GM12878 (cell line): Measurements from ENCODE around the gene TACR2. TPM values are rescaled to one million over a fixed set of nuclear protein-coding genes. Genes with fewer than 3 reads are reported as not detected.

Source experiments
- ATAC-seq: fragments of 200-7000 bp; cut with Tn5 transposase; 3 replicates; pipeline ENCODE4 v1.9.1; 2020; ENCODE audit warnings: mild to moderate bottlenecking, moderate library complexity
- BruUV-seq: library from RNA; stranded (reverse); fragments of 400-500 nt; replicated peaks from 2 replicates; lab custom pipeline; 2021; lab: Mats Ljungman, UMichigan
- CTCF ChIA-PET: fragments of 300-600 bp; sonication (Branson Sonifier 250); formaldehyde crosslinking; extraction: SDS; loops from one replicate; lab custom pipeline; 2021; ENCODE audit warnings: inconsistent platforms; lab: Yijun Ruan, JAX
- POLR2A ChIA-PET: fragments of 350-600 bp; formaldehyde crosslinking; extraction: SDS; loops from one replicate; lab custom pipeline; 2021; ENCODE audit warnings: inconsistent platforms; lab: Charles Lee
- RAD21 ChIA-PET: fragments of 300-600 bp; sonication (Branson Sonifier 250); formaldehyde crosslinking; loops from one replicate; lab custom pipeline; 2023; ENCODE audit warnings: antibody characterized with exemption; ENCODE audit not compliant: unreplicated experiment; lab: Charles Lee
- SMC1A ChIA-PET: fragments of 300-600 bp; sonication (Branson Sonifier 250); formaldehyde crosslinking; loops from one replicate; lab custom pipeline; 2023; ENCODE audit not compliant: unreplicated experiment, uncharacterized antibody; lab: Charles Lee
- DNase-seq: peaks from one replicate; pipeline ENCODE4 v3.0.0-alpha.2; 2011; ENCODE audit warnings: low read depth, low spot score
- FAIRE-seq: peaks from 3 replicates; lab custom pipeline; 2011; peaks lifted over from hg19 to GRCh38; lab: Jason Lieb, UNC
- H2AFZ ChIP-seq: 2 replicates; pipeline ENCODE4 v1.6.0; 2011; ENCODE audit warnings: low read depth, low read length, control low read depth; ENCODE audit not compliant: control insufficient read depth
- H3K27ac ChIP-seq: 2 replicates; pipeline ENCODE4 v1.5.1; 2011; ENCODE audit warnings: control low read depth; ENCODE audit not compliant: control insufficient read depth, insufficient read depth
- H3K27me3 ChIP-seq, 2 experiments: replicated peaks in 1 of 2; 2 replicates each; pipeline versions ENCODE4 v1.6.0 to v1.6.1; 2011; ENCODE audit warnings: low read length in 1 of 2; ENCODE audit not compliant: control insufficient read depth in 2 of 2, insufficient read depth in 2 of 2
- H3K36me3 ChIP-seq, 2 experiments: 2 replicates each; pipeline ENCODE4 v1.5.1; 2011; ENCODE audit warnings: low read length in 1 of 2; ENCODE audit not compliant: control insufficient read depth in 2 of 2, insufficient read depth in 2 of 2
- H3K4me1 ChIP-seq: 2 replicates; pipeline ENCODE4 v1.6.1; 2011; ENCODE audit warnings: mild to moderate bottlenecking, low read length, moderate library complexity, mixed read lengths; ENCODE audit not compliant: control insufficient read depth, insufficient read depth
- H3K4me2 ChIP-seq: 2 replicates; pipeline ENCODE4 v1.6.0; 2011; ENCODE audit warnings: control low read depth; ENCODE audit not compliant: control insufficient read depth, insufficient read depth
- H3K4me3 ChIP-seq: fragments of 200-600 bp; sonication (generic); 2 replicates; pipeline ENCODE4 v1.5.1; 2016
- H3K79me2 ChIP-seq: 2 replicates; pipeline ENCODE4 v1.6.0; 2011; ENCODE audit warnings: low read length; ENCODE audit not compliant: control insufficient read depth, insufficient read depth
- H3K9ac ChIP-seq: 2 replicates; pipeline ENCODE4 v1.8.0; 2011; ENCODE audit warnings: low read length, control low read depth, mixed read lengths; ENCODE audit not compliant: control insufficient read depth, insufficient read depth
- H3K9me3 ChIP-seq: replicated peaks from 3 replicates; pipeline ENCODE4 v1.5.1; 2011; ENCODE audit warnings: mild to moderate bottlenecking, low read length; ENCODE audit not compliant: control insufficient read depth, insufficient read depth
- H4K20me1 ChIP-seq: 2 replicates; pipeline ENCODE4 v1.6.0; 2011; ENCODE audit not compliant: control insufficient read depth, insufficient read depth
- BHLHE40 ChIP-seq, 2 experiments: fragments of 450-650 bp in 1 of 2; IDR thresholded peaks; 2 replicates each; pipeline ENCODE4 v1.6.1; 2011 to 2017; ENCODE audit warnings: low read depth in 2 of 2, borderline replicate concordance in 1 of 2, improper control_type of control experiment in 1 of 2, low read length in 1 of 2, mild to moderate bottlenecking in 1 of 2
- EGR1 ChIP-seq, 2 experiments: IDR thresholded peaks; 1 replicate in 1 of 2; 2 replicates in 1 of 2; pipeline ENCODE4 v1.6.1; 2011 to 2012; ENCODE audit warnings: low read depth in 2 of 2, low read length in 2 of 2, borderline replicate concordance in 1 of 2, mild to moderate bottlenecking in 1 of 2, moderate library complexity in 1 of 2
- NR2F1 ChIP-seq: fragments of 450-650 bp; conservative IDR thresholded peaks from 2 replicates; pipeline ENCODE4 v1.6.1; 2017; ENCODE audit warnings: mild to moderate bottlenecking
- SMARCA5 ChIP-seq: fragments of 450-650 bp; IDR thresholded peaks from 2 replicates; pipeline ENCODE4 v1.6.1; 2017; ENCODE audit warnings: mild to moderate bottlenecking
- ZBTB4 ChIP-seq: fragments of 450-650 bp; formaldehyde crosslinking; IDR thresholded peaks from 2 replicates; pipeline ENCODE4 v1.4.0; 2022; ENCODE audit warnings: mild to moderate bottlenecking, moderate library complexity
- WGBS: methylation state at CpG from one replicate; pipeline ENCODE4 v1.1.6; 2016; ENCODE audit warnings: low lambda C conversion rate; ENCODE audit not compliant: insufficient replicate concordance, insufficient coverage; ENCODE audit errors: missing lambda C conversion rate; 5-methylcytosine and 5-hydroxymethylcytosine counted together
- in situ Hi-C: fragments of 300-500 bp; cut with MboI; formaldehyde crosslinking; loops from 9 replicates; pipeline ENCODE4 v1.14.3; 2018; ENCODE audit warnings: mixed read lengths
- intact Hi-C: fragments of 100-400 bp; cut with micrococcal nuclease; formaldehyde crosslinking; loops from one replicate; pipeline ENCODE4 v1.14.2; 2022; ENCODE audit not compliant: unreplicated experiment
- polyA plus RNA-seq, 11 experiments: library from polyadenylated mRNA; depleted of rRNA in 4 of 11; unstranded in 6 of 11; stranded (reverse) in 5 of 11; fragments of >200 nt; fragmentation: Nextera tagmentation in 4 of 11; fragmentation: Illumina TruSeq in 1 of 11; extraction: Ambion mirVana in 4 of 11; extraction: Trizol in 1 of 11; gene quantifications; 1 replicate in 1 of 11; 2 replicates in 10 of 11; pipeline versions ENCODE4 v1.2.1 to v1.2.3, GENCODE V29; 2011 to 2016; ENCODE audit warnings: inconsistent platforms in 2 of 11, missing spikeins in 2 of 11, low read depth in 1 of 11
- total RNA-seq, 4 experiments: library from RNA; depleted of rRNA in 3 of 4; stranded (reverse); fragments of >200 nt in 3 of 4; fragmentation: Illumina TruSeq in 1 of 4; extraction: Trizol in 1 of 4; gene quantifications; 2 replicates each; pipeline versions ENCODE4 v1.2.1 to v1.2.3, GENCODE V29; 2013 to 2021

Gene TACR2
- total and polyA plus RNA-seq, 10 of the 15 experiments (the other 5 are each of a cell fraction or from before 2014, with no cell fraction given): 0.11 TPM; not detected in 9

- H3K27me3 ChIP-seq: no peaks in the 10 kb centered on the region
- FAIRE-seq: no peak
- TF ChIP-seq ZBTB4 (CRISPR knock-in tag) (no peak), NR2F1 (no peak), BHLHE40 (IDR thresholded peaks at IDR 0.05; ENCODE audit: borderline replicate concordance in 1 of 2, low read depth in 2 of 2, low read length in 1 of 2) (no peak), EGR1 (IDR thresholded peaks at IDR 0.05; ENCODE audit: borderline replicate concordance in 1 of 2, low read depth in 2 of 2, low read length in 2 of 2) (no peak), SMARCA5 (no peak)
- H3K36me3 ChIP-seq: peaks cover 6 to 7% of the 10 kb centered on the region in 2 experiments; a peak in 3 of 4 replicates
- no peak overlapping the region for H3K27ac ChIP-seq
- no peak overlapping the region for H2AFZ ChIP-seq
- no peaks in the 10 kb centered on the region for H3K4me1 ChIP-seq
- no peak for ATAC-seq
- no peaks in the 10 kb centered on the region for H3K79me2 ChIP-seq
- CTCF ChIA-PET: interaction anchor here (2.0 to 2.5 kb wide), 2 partner anchors 10 to 163 kb away, joined by 7 to 9 read pairs; no protein-coding TSS in a partner anchor
- H3K4me2 ChIP-seq: no peak overlapping the region
- in situ Hi-C loops (loop anchor here (5.0 to 10.0 kb wide), 2 partner anchors 170 to 408 kb away; no protein-coding TSS in a partner anchor), intact Hi-C loops (no loop called here)
- H3K9ac ChIP-seq: no peak overlapping the region
- RAD21 ChIA-PET: no interaction called here
- SMC1A ChIA-PET: no interaction called here
- no peak overlapping the region for H3K4me3 ChIP-seq
- no peak for DNase-seq
- 100% methylated on average over 6 of the region's 6 CpGs for WGBS
- BruUV-seq: no TSS peak
- no peaks in the 10 kb centered on the region for H4K20me1 ChIP-seq
- H3K9me3 ChIP-seq: no peaks in the 10 kb centered on the region
- POLR2A ChIA-PET: no interaction called here
Observed at GRCh38 chr10:69402386-69402785, 14.3 kb downstream of the TACR2 start.
